HepG2 (cell line): ENCODE results near the gene PLXNB2. TPM values are rescaled to one million over a fixed set of nuclear protein-coding genes. Genes with fewer than 3 reads are reported as not detected.

ENCODE experiments used
- BCL3 ChIP-seq: sonication (generic); formaldehyde crosslinking; IDR thresholded peaks from 2 replicates; pipeline ENCODE4 v1.5.1; 2020; ENCODE audit warnings: mild to moderate bottlenecking, missing genetic modification reagents, moderate library complexity
- JUN ChIP-seq: sonication (generic); formaldehyde crosslinking; IDR thresholded peaks from 2 replicates; pipeline ENCODE4 v1.4.0; 2020; ENCODE audit warnings: mild to moderate bottlenecking, missing genetic modification reagents
- NCOR1 ChIP-seq: fragments of 200-600 bp; sonication (generic); IDR thresholded peaks from 2 replicates; pipeline ENCODE4 v1.7.0; 2017; ENCODE audit warnings: antibody characterized with exemption, low read length, borderline replicate concordance
- PRDM15 ChIP-seq: sonication (generic); formaldehyde crosslinking; IDR thresholded peaks from 2 replicates; pipeline ENCODE4 v1.4.0; 2020; ENCODE audit warnings: missing genetic modification reagents
- TOPORS ChIP-seq: sonication (generic); formaldehyde crosslinking; IDR thresholded peaks from 2 replicates; pipeline ENCODE4 v1.8.0; 2023; ENCODE audit warnings: mild to moderate bottlenecking, missing genetic modification reagents
- ZBTB20 ChIP-seq: sonication (generic); formaldehyde crosslinking; IDR thresholded peaks from 2 replicates; pipeline ENCODE4 v1.8.1; 2023; ENCODE audit warnings: missing genetic modification reagents, low read depth, mild to moderate bottlenecking, borderline replicate concordance
- ZNF136 ChIP-seq: sonication (generic); formaldehyde crosslinking; IDR thresholded peaks from 2 replicates; pipeline ENCODE4 v1.8.1; 2022; ENCODE audit warnings: low read depth, mild to moderate bottlenecking, moderate library complexity, missing genetic modification reagents
- ZNF251 ChIP-seq: sonication (generic); formaldehyde crosslinking; IDR thresholded peaks from 2 replicates; pipeline ENCODE4 v1.9.0; 2021; ENCODE audit warnings: mild to moderate bottlenecking, missing genetic modification reagents
- ZNF431 ChIP-seq: sonication (generic); formaldehyde crosslinking; IDR thresholded peaks from 2 replicates; pipeline ENCODE4 v1.9.0; 2022; ENCODE audit warnings: missing genetic modification reagents, low read depth, mild to moderate bottlenecking, borderline replicate concordance
- ZNF451 ChIP-seq: sonication (generic); formaldehyde crosslinking; IDR thresholded peaks from 2 replicates; pipeline ENCODE4 v1.5.0; 2020; ENCODE audit warnings: mild to moderate bottlenecking, missing genetic modification reagents
- ZNF616 ChIP-seq: sonication (generic); formaldehyde crosslinking; IDR thresholded peaks from 2 replicates; pipeline ENCODE4 v1.5.0; 2020; ENCODE audit warnings: low read depth, mild to moderate bottlenecking, missing genetic modification reagents
- ZNF780A ChIP-seq: sonication (generic); formaldehyde crosslinking; IDR thresholded peaks from 2 replicates; pipeline ENCODE4 v1.8.0; 2022; ENCODE audit warnings: mild to moderate bottlenecking, missing genetic modification reagents, moderate library complexity
- ZNF891 ChIP-seq: sonication (generic); formaldehyde crosslinking; IDR thresholded peaks from 2 replicates; pipeline ENCODE4 v1.5.0; 2020; ENCODE audit warnings: mild to moderate bottlenecking, missing genetic modification reagents
- ZSCAN25 ChIP-seq: sonication (generic); formaldehyde crosslinking; IDR thresholded peaks from 2 replicates; pipeline ENCODE4 v1.8.0; 2022; ENCODE audit warnings: mild to moderate bottlenecking, missing genetic modification reagents
- polyA plus RNA-seq, 8 experiments: library from polyadenylated mRNA; depleted of rRNA in 3 of 8; stranded (reverse) in 7 of 8; unstranded in 1 of 8; fragments of >200 nt; fragmentation: Illumina TruSeq in 4 of 8; extraction: Trizol in 4 of 8; gene quantifications; 2 replicates each; pipeline versions ENCODE4 v1.2.1 to v1.2.3, GENCODE V29; 2011 to 2016; ENCODE audit warnings: low read depth in 4 of 8, missing spikeins in 1 of 8, mixed read lengths in 1 of 8; ENCODE audit not compliant: insufficient read depth in 1 of 8
- total RNA-seq, 5 experiments: library from RNA; depleted of rRNA; stranded (reverse); fragments of >200 nt; fragmentation: Illumina TruSeq; extraction: Trizol; gene quantifications; 2 replicates each; pipeline ENCODE4 v1.2.3, GENCODE V29; 2016; ENCODE audit warnings: low read depth in 1 of 5
- TF ChIP-seq, protein P1 (sequence below): sonication (generic); formaldehyde crosslinking; IDR thresholded peaks from 2 replicates; pipeline ENCODE4 v1.4.0; 2020; ENCODE audit warnings: missing genetic modification reagents, borderline replicate concordance
- TF ChIP-seq, protein P2 (sequence below): IDR thresholded peaks from 2 replicates; pipeline ENCODE4 v1.4.0; 2020; ENCODE audit warnings: mild to moderate bottlenecking, missing genetic modification reagents

PLXNB2 gene
- total and polyA plus RNA-seq, 2 of the 13 experiments (the other 11 are each of a cell fraction or from before 2014, with no cell fraction given): 32.6 to 68.9 TPM

DNA sequence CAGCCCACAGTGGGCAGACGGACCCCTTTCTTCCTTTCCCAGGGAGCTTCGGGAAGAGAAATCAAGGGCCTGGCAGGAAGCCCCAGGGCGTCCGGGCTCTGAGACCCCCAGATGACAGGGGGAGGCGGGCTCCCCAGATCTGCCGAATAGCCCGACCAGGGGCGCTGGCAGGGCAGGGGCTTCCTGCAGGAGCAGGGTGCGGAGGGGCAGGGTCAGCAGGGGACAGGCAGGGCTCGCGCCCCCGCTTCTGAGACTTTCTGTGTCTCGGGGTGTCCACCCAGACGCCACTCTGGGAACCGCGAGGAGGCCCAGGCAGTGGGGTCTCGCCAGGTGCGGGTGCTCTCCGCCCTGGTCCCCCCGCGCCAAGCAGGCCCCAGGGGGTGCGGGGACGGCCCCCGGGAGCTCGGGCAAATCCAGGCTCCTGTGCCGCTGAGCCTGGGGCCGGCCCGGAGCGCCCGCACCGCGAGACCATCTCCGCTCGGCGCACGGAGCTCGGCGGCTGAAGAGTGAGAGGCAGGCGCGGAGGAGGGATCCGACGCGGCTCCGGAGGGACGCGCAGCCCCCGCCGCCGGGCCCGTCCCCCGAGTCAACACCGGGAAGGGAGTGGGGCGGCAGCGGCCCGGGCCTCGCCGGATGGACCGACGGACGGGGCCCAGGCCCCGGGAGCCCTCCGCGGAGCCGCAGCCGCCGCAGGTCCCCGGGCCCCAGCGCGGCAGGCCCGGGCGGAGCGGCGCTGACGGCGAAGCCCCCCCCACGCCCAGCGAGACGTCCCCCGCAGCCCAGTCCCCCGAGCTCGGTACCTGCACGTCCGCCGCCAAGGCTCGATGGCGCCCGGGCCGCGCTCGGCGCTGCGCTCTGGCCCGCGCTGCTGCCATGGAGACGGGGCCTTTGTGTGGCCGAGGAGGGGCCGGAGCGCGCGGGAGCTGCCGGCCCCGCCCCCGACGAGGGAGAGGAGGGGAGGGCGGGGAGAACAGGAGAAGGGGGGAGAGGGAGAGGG lies at the start of gene PLXNB2 (continued):
- TF ChIP-seq ZNF136 (CRISPR knock-in tag): no peak
- TF ChIP-seq, protein P1, sequence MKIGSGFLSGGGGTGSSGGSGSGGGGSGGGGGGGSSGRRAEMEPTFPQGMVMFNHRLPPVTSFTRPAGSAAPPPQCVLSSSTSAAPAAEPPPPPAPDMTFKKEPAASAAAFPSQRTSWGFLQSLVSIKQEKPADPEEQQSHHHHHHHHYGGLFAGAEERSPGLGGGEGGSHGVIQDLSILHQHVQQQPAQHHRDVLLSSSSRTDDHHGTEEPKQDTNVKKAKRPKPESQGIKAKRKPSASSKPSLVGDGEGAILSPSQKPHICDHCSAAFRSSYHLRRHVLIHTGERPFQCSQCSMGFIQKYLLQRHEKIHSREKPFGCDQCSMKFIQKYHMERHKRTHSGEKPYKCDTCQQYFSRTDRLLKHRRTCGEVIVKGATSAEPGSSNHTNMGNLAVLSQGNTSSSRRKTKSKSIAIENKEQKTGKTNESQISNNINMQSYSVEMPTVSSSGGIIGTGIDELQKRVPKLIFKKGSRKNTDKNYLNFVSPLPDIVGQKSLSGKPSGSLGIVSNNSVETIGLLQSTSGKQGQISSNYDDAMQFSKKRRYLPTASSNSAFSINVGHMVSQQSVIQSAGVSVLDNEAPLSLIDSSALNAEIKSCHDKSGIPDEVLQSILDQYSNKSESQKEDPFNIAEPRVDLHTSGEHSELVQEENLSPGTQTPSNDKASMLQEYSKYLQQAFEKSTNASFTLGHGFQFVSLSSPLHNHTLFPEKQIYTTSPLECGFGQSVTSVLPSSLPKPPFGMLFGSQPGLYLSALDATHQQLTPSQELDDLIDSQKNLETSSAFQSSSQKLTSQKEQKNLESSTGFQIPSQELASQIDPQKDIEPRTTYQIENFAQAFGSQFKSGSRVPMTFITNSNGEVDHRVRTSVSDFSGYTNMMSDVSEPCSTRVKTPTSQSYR (CRISPR knock-in tag): no peak
- no peak for TF ChIP-seq ZNF431 (CRISPR knock-in tag)
- no peak for TF ChIP-seq JUN
- TF ChIP-seq, protein P2, sequence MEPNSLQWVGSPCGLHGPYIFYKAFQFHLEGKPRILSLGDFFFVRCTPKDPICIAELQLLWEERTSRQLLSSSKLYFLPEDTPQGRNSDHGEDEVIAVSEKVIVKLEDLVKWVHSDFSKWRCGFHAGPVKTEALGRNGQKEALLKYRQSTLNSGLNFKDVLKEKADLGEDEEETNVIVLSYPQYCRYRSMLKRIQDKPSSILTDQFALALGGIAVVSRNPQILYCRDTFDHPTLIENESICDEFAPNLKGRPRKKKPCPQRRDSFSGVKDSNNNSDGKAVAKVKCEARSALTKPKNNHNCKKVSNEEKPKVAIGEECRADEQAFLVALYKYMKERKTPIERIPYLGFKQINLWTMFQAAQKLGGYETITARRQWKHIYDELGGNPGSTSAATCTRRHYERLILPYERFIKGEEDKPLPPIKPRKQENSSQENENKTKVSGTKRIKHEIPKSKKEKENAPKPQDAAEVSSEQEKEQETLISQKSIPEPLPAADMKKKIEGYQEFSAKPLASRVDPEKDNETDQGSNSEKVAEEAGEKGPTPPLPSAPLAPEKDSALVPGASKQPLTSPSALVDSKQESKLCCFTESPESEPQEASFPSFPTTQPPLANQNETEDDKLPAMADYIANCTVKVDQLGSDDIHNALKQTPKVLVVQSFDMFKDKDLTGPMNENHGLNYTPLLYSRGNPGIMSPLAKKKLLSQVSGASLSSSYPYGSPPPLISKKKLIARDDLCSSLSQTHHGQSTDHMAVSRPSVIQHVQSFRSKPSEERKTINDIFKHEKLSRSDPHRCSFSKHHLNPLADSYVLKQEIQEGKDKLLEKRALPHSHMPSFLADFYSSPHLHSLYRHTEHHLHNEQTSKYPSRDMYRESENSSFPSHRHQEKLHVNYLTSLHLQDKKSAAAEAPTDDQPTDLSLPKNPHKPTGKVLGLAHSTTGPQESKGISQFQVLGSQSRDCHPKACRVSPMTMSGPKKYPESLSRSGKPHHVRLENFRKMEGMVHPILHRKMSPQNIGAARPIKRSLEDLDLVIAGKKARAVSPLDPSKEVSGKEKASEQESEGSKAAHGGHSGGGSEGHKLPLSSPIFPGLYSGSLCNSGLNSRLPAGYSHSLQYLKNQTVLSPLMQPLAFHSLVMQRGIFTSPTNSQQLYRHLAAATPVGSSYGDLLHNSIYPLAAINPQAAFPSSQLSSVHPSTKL: no peak
- no peak for TF ChIP-seq ZNF891
- no peak for TF ChIP-seq PRDM15 (CRISPR knock-in tag)
- peak; percentile 78 for TF ChIP-seq ZSCAN25 (CRISPR knock-in tag)
- no peak for TF ChIP-seq ZNF451
- no peak for TF ChIP-seq ZNF616
- TF ChIP-seq ZNF780A (CRISPR knock-in tag): 0 out of 2 replicates have a peak, but pooled peaks have one; percentile 46
- TF ChIP-seq BCL3 (CRISPR knock-in tag): no peak
- TF ChIP-seq NCOR1: no peak
- no peak for TF ChIP-seq TOPORS (CRISPR knock-in tag)
- TF ChIP-seq ZNF251: no peak
- TF ChIP-seq ZBTB20: no peak; the same call in 1 of the 2 replicates
